A673 (cell line): ENCODE results near the gene ITGB2.

Experiments
- CTCF ChIP-seq: fragments of 300-800, 200-600 bp; sonication (generic); conservative IDR thresholded peaks from 2 replicates; pipeline ENCODE4 v1.5.1; 2017; ENCODE audit warnings: low read depth, mild to moderate bottlenecking, antibody characterized with exemption, low read length, moderate library complexity, mixed read lengths
- EZH2 ChIP-seq: fragments of 200-600 bp; sonication (generic); IDR thresholded peaks from 2 replicates; pipeline ENCODE4 v1.6.1; 2017; ENCODE audit warnings: borderline replicate concordance, low read depth, mild to moderate bottlenecking, mixed read lengths, antibody characterized with exemption, low read length; ENCODE audit not compliant: poor library complexity, severe bottlenecking

GRCh38 chr21:44935533-44935927 lies 14.8 kb upstream of the ITGB2 start:
- TF ChIP-seq CTCF (no peak), EZH2 (no peak)
